ENCODE measurements around the gene DEPDC1B. TPM values are rescaled to one million over a fixed set of nuclear protein-coding genes. Genes with fewer than 3 reads are reported as not detected.
A peak's percentile ranks its signal among the peaks of the same experiment; 100 is the strongest.
"Not testable (repeated sequence)": the region's sequence is repeated elsewhere in the genome, so short reads cannot be mapped to it uniquely, and the experiment has no call there.

The DEPDC1B gene
- polyA plus RNA-seq, 12 donors, result 2.8 to 14.0 (median 5.2) TPM; not detected in 1

DNA sequence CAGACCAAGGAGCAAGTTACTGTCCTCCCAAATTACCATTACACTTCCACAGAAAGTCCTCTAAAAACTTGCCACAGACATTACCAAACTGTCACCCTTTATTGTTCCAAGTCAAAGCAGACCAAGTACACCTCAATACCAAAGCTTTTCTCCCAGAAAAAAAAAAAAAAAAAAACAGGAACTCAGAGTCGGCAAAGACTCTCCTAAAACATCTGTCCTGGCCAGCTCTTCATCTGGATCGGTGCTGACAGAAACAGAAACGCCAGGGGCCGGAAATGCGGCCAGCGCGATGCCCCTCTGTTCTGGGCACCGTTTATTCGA is 718 bp downstream of the DEPDC1B start:
- no peak for DNase-seq

DNA sequence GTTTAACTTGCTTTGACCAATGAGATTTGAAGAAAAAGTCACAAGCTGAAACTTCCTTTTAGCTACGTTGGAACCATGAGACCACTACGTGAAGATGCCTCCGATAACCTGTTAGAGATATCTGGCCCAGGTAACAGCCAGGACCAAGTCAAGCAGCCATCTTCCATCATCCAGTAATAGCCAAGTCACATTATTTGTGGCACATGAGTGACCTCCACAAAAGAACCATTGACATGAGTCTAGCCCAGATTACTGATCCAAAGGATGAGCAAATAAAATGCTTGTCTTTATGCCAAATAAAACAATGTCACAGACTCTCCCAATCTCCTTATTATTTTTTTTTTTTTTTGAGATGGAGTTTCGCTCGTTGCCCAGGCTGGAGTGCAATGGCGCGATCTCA is 1.6 kb downstream of the DEPDC1B start:
- no peak for DNase-seq

DNA sequence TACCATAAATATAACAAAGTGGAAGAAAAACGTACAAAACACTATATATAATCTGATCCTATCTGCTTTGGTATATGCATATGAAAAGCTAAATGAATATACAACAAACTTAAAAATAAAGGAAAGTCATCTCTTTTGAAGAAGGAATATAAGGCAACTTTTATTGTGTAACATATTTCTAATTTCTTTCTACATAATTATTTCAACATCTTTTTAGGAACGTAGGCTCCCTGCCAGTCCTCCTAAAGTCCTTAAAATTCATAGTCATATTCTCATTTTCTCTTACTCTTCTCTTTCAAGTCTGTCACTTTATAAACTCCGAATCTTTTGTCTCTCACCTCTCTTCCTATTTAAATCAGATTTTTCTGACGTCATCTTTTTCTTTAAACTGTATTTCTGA is 9.6 kb downstream of the DEPDC1B start:
- DNase-seq, result no peak

DNA sequence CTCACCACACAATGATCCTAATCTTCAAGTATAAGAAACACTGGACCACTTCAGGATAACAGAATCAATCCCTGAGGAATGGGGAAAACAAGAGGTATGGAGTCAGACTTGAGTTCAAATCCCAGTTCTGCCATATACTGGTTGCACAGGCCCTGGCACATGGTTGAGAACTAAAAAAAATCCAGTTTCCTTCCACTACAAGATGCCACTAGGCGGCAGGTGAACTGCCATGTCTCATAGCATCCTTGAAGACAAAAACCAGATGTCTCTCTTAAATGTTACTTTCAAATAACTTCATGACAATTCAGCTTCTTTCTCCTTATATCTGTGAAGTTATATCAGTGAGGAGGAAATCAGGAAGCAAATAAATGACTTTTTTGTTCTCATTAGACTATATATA is 11.0 kb downstream of the DEPDC1B start:
- DNase-seq, result no peak

DNA sequence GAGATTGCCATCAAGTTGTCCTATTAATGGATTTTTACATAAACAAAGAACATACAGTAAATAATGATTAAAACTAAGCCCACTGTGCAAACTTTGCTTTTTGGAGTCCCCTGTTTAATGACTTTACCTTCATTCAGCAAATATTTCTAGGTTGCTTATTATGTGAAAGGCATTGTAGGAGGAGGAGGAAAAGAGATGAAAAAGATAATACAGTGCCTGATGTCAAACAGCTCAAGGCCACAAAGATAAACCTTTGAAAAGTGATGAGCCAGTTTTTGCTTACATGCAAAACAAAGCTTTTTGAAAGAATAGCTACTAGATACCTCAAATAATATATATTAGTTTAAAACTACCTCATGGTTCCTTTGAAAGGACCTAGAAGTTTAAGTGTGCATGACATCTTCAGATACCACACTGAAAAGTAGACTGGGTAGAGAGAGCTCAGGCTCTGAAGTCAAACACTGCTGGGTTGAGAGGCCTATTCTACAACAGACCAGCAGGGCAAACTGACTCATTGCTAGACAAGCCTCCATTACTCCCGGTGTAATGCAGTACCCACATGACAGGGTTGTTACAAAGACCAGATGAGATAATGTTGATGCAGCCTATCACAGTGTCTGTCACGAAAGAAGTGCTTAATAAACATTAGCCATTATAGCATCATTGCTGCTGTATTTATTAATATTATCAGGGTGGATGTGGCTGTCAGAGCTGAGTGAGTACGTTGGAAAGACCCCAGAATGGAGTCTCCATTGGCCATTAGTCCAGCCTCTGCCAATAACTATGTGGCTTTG is 11.8 kb downstream of the DEPDC1B start:
- DNase-seq, result no peak

DNA sequence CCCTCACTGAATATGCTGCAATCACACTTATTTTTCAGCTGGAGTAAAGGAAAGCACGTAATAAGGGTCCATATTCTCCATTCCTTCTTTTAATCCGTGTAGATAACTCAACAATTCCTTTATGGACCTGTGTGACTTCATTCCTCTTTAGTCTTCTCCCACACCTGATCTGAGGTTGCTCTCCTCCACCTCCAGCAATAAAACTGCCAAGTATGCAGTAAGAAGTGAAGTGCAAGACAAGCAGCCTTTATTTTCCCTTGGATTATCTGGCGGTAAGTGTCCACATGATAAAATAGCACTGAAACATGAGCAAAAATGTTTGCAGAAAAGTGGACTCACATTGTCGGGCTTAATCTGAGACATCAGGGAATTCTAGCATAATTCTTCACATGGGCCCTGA is 13.8 kb downstream of the DEPDC1B start:
- DNase-seq, result no peak

DNA sequence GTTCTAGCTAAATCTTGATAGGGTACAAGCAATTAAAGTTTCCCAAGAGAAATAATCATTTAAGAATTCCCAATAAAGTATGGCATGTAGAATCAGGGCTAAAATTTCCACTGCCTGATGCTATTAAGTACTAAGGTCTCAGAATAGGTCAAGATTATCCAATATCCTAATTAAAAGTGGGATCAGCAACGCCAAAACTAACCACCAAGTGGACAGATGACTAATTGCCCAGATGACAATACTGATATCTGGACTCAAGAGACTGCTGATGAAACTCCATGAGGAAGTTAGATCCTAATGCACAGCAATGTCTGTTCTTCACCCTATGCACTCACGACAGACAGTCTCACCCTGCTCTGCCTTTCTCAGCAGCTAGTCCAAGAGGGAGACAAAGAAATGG is 14.3 kb downstream of the DEPDC1B start:
- DNase-seq, result no peak

DNA sequence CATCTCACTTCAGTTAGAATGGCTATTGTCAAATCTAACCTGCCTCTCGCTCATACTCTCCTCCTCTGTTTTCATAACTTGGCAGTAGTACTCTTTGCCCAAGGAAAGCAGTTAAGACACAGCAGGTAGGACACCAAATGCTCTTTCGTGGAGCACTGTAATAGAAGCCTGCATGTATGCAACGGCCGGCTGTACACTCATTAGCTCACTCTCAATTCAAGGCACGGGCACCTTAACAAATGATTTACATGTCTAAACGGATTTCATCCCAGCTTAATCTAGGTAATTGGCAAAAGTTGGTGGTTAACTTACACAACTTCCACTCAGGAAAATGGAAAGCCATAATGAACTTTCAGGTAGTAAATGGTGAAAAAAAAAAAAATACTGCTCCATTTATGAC is 14.9 kb downstream of the DEPDC1B start:
- no peak for DNase-seq

DNA sequence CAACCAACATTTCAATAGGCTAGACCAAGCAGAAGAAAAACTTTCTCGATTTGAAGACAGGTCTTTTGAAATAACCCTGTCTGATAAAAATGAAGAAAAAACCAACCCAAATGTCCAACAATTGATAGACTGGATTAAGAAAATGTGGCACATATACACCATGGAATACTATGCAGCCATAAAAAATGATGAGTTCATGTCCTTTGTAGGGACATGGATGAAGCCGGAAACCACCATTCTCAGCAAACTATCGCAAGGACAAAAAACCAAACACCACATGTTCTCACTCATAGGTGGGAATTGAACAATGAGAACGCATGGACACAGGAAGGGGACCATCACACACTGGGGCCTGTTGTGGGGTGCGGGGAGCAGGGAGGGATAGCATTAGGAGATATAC is 18.0 kb downstream of the DEPDC1B start:
- not testable (repeated sequence) for DNase-seq

DNA sequence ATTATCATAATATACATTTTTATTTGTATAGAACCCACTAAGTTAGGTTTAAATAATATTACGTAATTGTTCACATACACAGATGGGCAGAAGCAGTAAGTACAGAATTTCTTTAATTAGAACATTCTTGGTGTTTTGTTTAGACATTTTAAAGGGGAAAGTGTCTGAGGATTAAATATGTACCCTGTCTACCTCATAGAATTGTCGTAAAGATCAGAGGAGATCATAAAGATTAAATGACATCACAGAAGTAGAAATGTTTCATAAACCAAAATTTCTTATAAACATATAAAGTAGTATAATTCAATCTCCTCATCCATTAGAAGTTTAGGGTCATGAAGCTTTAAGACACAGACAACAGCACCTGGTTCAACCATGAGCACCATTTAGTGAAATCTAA is 20.1 kb downstream of the DEPDC1B start:
- no peak for DNase-seq

DNA sequence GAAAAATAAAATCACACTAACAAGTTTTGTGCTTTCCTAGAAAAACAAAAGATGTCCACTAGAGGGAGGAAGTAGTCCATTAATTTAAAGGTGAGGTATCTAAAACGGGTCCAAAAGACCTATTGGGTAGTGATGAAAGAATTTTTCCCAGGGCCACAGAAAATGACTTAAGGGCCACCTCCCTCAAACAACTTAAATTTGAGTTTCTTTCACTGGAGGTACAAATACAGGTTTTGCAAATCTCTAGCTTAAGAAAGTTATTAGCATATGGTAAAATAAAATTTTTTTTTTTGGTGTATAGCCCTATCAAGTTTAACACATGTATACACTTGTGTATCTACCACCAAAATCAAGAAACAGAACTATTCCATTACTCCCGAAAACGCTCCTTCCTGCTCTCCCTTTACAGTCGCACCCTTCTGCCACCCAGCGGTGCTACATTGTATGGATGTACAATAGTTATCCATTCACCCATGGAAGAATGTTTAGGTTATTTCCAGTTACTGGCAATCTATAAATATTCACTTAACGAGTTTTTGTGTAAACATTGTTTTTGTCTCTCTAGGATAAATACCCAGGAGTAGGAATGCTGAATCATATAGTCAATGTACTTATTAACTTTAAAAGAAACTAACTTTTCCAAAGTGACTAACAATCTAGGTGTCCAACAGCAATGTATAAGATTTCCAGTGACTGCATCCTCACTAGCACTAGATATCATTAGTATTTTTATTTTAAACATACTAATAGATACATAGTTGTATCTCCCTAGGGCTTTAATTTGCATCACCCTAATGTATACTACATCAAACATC is 21.9 kb downstream of the DEPDC1B start:
- DNase-seq, result no peak

DNA sequence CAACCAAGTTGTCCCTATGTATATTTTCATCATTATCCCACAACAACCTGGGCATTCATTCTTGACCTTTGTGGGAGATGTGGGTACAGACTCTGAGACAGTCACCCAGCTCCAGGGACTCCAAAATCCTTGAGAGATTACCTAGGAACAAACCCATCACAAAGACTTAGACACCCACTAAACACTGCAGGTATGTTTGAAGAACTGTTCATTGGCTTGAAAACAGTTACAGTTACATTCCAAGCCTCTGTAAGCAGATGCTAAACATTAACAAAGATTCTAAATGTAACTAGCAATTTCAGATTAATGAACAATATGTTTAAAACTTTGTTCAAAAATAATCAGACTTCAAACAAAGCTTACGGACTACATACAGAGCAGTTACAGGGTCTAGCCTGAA is 24.7 kb downstream of the DEPDC1B start:
- no peak for DNase-seq

DNA sequence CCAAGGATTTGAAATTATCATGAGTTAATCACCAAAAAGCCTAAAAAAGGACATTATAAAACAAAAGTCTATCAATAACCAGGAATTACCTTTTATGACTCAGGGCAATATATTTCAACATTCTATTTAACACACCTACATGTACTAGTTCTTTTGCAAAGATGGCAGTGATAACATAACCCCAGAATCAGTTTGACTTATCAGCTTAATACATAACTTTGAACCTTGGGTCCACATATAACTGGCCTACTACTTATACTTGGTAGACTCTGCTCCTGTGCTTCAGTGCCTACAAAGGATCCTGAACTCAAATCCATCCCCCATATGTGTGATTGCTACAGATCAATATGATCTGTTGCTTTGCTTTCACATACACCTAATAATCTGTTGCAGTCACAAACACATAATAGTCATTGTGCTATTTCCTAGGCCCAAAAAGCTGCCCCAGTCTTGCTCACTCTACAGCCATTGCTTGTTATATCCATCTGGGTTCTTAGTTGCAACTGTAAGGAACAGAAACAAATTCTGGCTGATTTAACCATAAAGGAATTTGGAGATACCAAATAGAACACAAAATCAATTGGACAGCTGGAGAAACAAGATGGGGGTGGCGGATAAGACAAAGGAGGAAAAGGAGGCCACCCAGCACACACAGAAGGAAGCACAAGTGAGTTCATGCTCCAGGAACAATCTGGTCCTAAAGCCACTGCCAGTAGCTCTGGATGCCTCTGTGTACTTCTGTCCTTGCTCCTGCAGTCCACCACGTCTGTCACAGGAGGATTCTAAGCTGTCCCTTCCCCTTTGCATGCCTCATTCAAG is 25.5 kb downstream of the DEPDC1B start:
- no peak for DNase-seq

DNA sequence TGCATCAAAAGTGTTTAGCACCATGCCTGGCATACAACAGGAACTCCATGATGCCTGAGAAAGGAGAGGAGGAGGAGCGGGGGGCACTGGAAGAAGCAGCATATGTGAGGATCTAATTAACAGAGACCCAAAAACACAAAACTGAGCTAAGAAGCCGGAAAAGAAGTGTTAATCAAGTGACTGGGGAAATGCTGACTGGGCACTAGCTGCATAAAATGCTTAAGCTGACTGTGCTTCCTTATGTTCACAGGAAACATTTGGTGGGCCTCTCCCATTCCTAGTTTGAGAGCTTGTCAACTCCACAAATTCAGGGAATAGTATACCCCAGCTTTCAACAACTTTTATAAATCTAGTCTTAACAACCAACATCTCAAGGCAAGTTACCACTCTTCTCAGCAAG is 26.6 kb downstream of the DEPDC1B start:
- DNase-seq, result no peak

DNA sequence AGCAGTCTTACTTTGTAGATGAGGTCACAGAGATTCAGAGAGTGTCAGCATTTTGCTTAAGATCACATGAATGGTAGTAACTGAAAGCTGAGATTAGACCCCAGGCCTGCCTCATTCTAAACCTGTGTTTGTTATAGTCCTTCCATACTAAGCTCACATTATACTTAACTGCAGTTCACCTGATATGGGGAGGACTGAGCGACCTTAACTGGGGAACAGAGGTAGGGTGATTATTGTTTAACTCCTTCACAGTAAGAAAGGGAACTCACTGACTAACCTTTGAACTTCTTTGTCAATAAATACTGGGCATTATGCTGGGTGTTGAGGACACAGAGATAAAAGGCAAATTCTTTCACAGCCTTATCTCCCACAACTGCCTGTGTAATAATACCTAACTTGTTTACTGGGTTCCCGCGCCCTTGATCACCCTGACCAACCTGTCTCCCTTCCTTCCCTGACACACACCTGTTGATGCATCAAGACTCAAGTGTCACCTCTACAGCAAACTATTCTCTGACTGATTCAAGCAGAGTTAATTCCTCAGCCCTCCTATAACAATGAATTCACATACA is 27.2 kb downstream of the DEPDC1B start:
- DNase-seq, result no peak

DNA sequence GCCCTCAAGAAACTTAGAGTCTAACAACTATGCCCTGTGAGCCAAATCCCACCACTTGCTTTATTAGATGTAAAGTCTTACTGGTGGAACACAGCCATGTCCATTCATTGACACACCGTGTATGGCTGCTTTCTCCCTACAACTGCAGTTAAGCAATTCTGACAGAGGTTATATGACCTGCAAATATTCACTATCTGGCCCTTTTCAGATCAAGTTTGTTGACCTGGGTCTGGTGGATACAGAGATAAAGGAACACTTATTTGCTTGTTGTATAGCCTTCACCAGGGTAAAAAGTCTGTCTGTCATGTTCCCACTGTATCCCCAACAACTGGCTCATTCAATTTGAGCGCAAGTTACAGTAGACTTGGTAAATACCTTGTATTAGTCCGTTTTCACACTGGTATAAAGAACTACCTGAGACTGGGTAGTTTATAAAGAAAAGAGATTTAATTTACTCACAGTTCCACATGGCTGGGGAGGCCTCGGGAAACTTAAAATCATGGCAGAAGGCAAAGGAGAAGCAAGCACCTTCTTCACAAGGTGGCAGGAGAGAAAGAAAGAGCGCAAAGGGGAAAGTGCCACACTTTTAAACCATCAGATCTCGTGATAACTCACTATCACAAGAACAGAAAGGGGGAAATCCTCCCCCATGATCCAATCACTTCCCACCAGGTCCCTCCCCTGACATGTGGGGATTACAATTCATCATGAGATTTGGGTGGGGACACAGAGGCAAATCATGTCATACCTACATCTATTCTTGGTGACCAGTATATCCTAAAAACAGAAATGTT is 27.9 kb downstream of the DEPDC1B start:
- no peak for DNase-seq

DNA sequence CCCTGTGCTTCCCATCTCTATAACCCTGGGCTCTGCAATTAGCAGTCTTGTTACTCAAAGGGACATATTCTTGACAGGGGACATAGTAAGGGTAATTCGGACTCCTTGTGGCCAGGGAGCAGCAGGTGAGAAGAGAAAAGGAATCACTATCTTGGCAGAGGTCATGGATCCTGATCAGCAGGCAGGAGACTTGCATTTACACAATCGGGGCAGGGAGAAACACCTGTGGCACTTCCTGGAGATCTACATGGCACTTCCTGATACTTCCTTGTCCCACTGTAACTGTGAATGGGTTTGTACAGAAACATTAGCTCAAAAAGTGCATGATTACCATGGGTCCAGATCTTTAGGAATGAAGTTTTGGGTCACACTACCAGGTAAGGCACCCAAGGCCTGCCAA is 29.2 kb downstream of the DEPDC1B start:
- no peak for DNase-seq

DNA sequence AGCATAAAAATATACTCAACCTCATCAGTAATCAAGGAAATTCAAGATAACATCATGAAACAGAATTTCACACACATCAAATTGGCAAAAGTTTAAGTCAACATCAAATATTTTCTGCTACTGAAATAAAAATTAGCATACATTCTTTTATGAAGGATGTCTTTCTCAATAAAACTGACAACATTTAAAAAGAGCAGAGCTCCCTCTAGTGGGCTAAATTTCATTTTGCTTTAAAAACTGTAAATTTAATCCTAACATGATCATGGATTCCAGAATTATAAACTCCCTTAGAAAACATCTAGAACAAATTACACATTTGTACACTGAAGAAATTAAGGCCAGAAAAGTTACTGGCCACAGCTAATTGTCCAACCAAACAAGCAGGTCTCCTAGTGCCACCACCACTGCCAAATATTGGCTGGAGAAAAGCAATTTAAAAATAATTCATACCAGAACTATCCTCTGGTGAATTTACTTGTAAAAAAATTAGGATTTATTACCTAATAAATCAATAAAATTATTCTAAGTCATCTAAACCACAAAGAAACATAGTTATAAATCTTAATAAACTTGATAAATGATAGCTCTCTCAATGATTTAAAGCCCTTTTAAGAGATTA is 31.2 kb downstream of the DEPDC1B start:
- DNase-seq, result peak; percentile 32

DNA sequence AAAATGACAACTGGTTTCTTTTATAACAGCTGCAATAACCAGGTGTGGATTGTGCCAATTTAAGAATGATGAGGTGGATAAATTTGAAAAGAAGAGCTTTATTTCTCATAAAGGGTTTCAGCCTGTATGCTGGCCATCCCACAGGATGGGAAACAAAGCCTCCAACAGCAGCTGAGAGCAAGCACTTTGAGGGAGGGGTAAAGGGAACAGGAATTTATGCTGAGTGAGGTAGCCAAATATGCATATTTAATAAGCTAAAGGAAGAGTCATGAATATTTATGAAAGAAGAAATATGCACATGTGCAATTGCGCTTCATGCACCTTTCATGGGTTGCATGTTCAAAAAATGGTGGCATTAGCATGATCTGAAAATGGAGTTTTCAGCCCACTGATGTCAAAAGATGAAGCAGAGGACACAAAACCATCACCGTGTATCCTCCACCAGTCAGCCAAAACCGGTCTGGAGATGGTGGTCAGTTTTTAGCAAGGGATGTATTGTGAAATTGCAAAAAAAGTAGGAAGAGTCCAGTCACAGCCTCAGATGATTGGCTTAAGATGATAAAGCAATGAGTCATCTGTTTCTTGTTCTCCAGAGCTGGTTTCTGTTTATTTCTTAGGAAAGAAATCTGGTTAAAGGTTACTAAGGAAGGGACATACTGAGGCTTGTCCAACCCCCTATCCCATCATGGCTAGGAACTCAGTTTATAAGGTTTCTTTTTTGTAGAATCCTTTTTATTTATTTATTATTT is 47.9 kb downstream of the DEPDC1B start:
- DNase-seq, result no peak

DNA sequence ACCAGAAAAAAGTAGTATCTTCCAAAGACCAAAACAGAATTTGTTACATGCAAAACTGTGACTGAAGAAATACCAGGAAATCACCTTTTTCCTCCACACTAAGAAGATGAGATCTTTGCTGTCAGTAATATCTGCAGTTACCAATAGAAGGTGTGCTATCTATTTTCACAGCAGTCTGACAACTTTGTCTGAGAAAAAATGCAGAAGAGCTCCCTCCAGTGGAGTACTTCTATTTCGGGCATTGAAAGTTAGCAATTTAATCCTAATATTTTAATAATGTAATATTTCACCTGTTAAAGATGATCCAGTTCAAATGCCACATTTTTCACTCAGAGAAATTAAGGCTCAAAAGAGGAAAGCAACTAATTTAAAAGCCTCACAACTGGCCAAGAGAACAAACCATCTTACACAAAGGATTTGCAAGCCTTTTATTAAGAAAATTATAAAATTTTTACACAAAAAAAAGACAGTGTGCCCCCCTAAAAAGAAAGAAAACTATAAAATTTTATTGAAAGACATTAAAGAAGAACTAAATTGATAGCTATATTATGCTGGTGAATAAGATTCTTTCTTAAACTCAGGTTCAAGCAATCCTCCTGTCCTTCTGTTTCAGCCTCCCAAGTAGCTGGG is 50.6 kb downstream of the DEPDC1B start:
- peak; percentile 14 for DNase-seq

All from muscle of arm (tissue), 12 donors.